ENCODE data around the gene MCHR1.

GRCh38 chr22:40670058-40670457 is 9.2 kb upstream of the MCHR1 start:
- TF ChIP-seq, protein P1, sequence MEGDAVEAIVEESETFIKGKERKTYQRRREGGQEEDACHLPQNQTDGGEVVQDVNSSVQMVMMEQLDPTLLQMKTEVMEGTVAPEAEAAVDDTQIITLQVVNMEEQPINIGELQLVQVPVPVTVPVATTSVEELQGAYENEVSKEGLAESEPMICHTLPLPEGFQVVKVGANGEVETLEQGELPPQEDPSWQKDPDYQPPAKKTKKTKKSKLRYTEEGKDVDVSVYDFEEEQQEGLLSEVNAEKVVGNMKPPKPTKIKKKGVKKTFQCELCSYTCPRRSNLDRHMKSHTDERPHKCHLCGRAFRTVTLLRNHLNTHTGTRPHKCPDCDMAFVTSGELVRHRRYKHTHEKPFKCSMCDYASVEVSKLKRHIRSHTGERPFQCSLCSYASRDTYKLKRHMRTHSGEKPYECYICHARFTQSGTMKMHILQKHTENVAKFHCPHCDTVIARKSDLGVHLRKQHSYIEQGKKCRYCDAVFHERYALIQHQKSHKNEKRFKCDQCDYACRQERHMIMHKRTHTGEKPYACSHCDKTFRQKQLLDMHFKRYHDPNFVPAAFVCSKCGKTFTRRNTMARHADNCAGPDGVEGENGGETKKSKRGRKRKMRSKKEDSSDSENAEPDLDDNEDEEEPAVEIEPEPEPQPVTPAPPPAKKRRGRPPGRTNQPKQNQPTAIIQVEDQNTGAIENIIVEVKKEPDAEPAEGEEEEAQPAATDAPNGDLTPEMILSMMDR (IDR thresholded peaks at IDR 0.05): no peak
- no peak for TF ChIP-seq ELF1 (IDR thresholded peaks at IDR 0.05)
- no peak for TF ChIP-seq EZH2phosphoT487 (IDR thresholded peaks at IDR 0.05; ENCODE audit: borderline replicate concordance, low read depth)
- TF ChIP-seq FOXM1 (IDR thresholded peaks at IDR 0.05; ENCODE audit: low read depth): no peak
- TF ChIP-seq TAF1 (IDR thresholded peaks at IDR 0.05; ENCODE audit: borderline replicate concordance, low read depth, low read length): no peak
- TF ChIP-seq POLR2AphosphoS5 (IDR thresholded peaks at IDR 0.05; ENCODE audit: low read depth, low read length): no peak
- TF ChIP-seq PBX3 (IDR thresholded peaks at IDR 0.05): no peak
- no peak for TF ChIP-seq REST (IDR thresholded peaks at IDR 0.05; ENCODE audit: low read depth, low read length)
- no peak for TF ChIP-seq GATA2 (CRISPR knock-in tag; IDR thresholded peaks at IDR 0.05)
- TF ChIP-seq JUND (IDR thresholded peaks at IDR 0.05): no peak
- no peak for TF ChIP-seq EP300 (IDR thresholded peaks at IDR 0.05; ENCODE audit: borderline replicate concordance in 1 of 2, low read depth in 1 of 2, low read length in 1 of 2)
- TF ChIP-seq SIN3A (IDR thresholded peaks at IDR 0.05; ENCODE audit: borderline replicate concordance, low read depth, low read length): no peak
- TF ChIP-seq, protein P2, sequence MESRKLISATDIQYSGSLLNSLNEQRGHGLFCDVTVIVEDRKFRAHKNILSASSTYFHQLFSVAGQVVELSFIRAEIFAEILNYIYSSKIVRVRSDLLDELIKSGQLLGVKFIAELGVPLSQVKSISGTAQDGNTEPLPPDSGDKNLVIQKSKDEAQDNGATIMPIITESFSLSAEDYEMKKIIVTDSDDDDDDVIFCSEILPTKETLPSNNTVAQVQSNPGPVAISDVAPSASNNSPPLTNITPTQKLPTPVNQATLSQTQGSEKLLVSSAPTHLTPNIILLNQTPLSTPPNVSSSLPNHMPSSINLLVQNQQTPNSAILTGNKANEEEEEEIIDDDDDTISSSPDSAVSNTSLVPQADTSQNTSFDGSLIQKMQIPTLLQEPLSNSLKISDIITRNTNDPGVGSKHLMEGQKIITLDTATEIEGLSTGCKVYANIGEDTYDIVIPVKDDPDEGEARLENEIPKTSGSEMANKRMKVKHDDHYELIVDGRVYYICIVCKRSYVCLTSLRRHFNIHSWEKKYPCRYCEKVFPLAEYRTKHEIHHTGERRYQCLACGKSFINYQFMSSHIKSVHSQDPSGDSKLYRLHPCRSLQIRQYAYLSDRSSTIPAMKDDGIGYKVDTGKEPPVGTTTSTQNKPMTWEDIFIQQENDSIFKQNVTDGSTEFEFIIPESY (IDR thresholded peaks at IDR 0.05; ENCODE audit: borderline replicate concordance, low read depth): no peak
- TF ChIP-seq RAD21 (IDR thresholded peaks at IDR 0.05; ENCODE audit: low read length): no peak

Measured in SK-N-SH (cell line).